Motor neuron (in vitro differentiated cells): ENCODE measurements around the gene UBTD1. TPM values are rescaled to one million over a fixed set of nuclear protein-coding genes. Genes with fewer than 3 reads are reported as not detected.

Experiments used
- ATAC-seq, 8 experiments: fragments of 200-7000 bp; cut with Tn5 transposase; replicated peaks in 6 of 8; 2 replicates each; pipeline ENCODE4 v1.8.0; 2021; ENCODE audit warnings: mild to moderate bottlenecking in 8 of 8, moderate library complexity in 8 of 8
- H3K27ac ChIP-seq, 2 donors: fragments of 250-450 bp; sonication (Bioruptor Pico); 2 replicates each; pipeline ENCODE4 v1.9.0; 2021; ENCODE audit warnings: antibody characterized with exemption in 2 of 2, mild to moderate bottlenecking in 2 of 2, moderate library complexity in 1 of 2
- H3K4me1 ChIP-seq, 2 donors: fragments of 250-450 bp; sonication (Bioruptor Pico); replicated peaks in 1 of 2; 2 replicates each; pipeline ENCODE4 v1.6.1; 2021; ENCODE audit warnings: antibody characterized with exemption in 2 of 2, mild to moderate bottlenecking in 2 of 2, moderate library complexity in 1 of 2
- H3K4me3 ChIP-seq, 5 donors: fragments of 250-450 bp; sonication (Bioruptor Pico); 2 replicates each; pipeline ENCODE4 v1.9.0; 2021; ENCODE audit warnings: antibody characterized with exemption in 5 of 5, mild to moderate bottlenecking in 5 of 5, moderate library complexity in 4 of 5
- WGBS, 10 experiments: fragments of 450-650 bp; shearing (Covaris generic); methylation state at CpG; one replicate each; pipeline ENCODE4 v1.0.0; 2022; 5-methylcytosine and 5-hydroxymethylcytosine counted together
- in situ Hi-C, 9 experiments: fragments of 400-800 bp; cut with MboI; loops; one replicate each; pipeline ENCODE4 v1.15.0; 2021; ENCODE audit warnings: low sequenced_read_pairs in 9 of 9, low pct_unique_long_range_greater_than_20kb in 2 of 9; ENCODE audit not compliant: unreplicated experiment in 9 of 9
- total RNA-seq, 8 experiments: library from RNA; unstranded; fragments of 300-600 nt; gene quantifications; 2 replicates each; pipeline versions ENCODE4 v1.2.3 to v1.2.4, GENCODE V29; 2022

The UBTD1 gene
- total RNA-seq, 8 experiments from 2014 or later = 2.9 to 16.7 (median 6.9) TPM

DNA sequence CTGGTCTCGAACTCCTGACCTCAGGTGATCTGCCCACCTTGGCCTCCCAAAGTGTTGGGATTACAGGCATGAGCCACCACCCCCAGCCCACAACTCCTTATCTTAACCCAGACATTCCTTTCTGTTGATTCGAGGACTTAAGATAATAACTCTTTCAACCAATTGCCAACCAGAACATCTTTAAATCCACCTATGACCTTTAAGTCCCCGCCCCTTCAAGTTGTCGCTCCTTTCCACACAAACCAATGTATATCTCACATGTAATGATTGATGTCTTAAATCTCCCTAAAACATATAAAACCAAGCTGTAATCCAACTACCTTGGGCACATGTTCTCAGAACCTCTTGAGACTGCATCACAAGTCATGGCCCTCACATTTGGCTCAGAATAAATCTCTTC, 66.1 kb downstream of the UBTD1 start:
- in situ Hi-C loops = loop anchor here in 1 of 9 experiments (25.0 kb wide), 1 partner anchor 102 kb away; no protein-coding TSS in a partner anchor
- H3K4me3 ChIP-seq = no peak overlapping the region
- no peak overlapping the region for H3K27ac ChIP-seq
- 57 to 100% (median 93%) methylated on average over 1 to 4 of the region's 4 CpGs; no CpG with 5 or more reads in 3 of the 10 experiments for WGBS, 10 experiments
- no peaks in the 10 kb centered on the region for H3K4me1 ChIP-seq
- ATAC-seq = no peak

- H3K27ac ChIP-seq = no peak overlapping the region
- H3K4me3 ChIP-seq = no peak overlapping the region
- no peak for ATAC-seq
- in situ Hi-C loops = loop anchor here in 1 of 9 experiments (25.0 kb wide), 1 partner anchor 104 kb away; no protein-coding TSS in a partner anchor
- 90 to 100% (median 100%) methylated on average over 2 of the region's 2 CpGs; no CpG with 5 or more reads in 4 of the 10 experiments for WGBS, 10 experiments
- no peaks in the 10 kb centered on the region for H3K4me1 ChIP-seq
These were observed 67.7 kb downstream of the UBTD1 start for GRCh38 chr10:97566336-97566996.

DNA sequence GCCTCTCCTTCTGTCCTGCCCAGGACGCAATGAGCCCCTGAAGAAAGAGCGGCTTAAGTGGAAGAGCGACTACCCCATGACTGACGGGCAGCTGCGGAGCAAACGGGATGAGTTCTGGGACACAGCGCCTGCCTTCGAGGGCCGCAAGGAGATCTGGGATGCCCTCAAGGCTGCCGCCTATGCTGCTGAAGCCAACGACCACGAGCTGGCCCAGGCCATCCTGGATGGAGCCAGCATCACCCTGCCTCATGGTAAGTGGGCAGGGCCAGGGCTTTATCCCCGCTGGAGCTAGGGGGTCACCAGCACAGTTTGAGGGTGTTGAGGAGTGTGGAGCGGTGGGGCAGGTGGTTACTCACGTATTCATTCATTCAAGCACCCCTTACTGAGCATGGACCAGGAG, 69.2 kb downstream of the UBTD1 start:
- Histone ChIP-seq H3K4me1 (no peaks in the 10 kb centered on the region), H3K27ac (no peak overlapping the region), H3K4me3 (no peak overlapping the region)
- 40 to 100% (median 95%) methylated on average over 1 to 10 of the region's 15 CpGs; no CpG with 5 or more reads in 4 of the 10 experiments for WGBS, 10 experiments
- no peak for ATAC-seq
- in situ Hi-C loops = loop anchor here in 1 of 9 experiments (25.0 kb wide), 1 partner anchor 106 kb away; no protein-coding TSS in a partner anchor

DNA sequence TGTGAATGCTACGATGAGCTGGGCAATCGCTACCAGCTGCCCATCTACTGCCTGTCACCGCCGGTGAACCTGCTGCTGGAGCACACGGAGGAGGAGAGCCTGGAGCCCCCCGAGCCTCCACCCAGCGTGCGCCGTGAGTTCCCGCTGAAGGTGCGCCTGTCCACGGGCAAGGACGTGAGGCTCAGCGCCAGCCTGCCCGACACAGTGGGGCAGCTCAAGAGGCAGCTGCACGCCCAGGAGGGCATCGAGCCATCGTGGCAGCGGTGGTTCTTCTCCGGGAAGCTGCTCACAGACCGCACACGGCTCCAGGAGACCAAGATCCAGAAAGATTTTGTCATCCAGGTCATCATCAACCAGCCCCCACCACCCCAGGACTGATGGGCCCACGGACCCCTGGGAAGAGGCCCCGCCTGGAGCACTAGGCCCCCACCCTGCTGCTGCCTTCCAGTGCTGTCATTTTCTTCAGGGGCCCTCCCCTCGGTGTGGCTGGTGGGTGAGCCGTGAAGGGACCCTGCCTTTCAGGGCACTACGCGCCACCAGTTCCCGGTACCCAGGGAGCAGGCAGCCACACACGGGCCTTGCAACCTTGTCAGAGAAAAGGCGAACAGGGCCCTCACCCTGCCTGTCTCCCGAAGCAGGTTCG, 71.5 kb downstream of the UBTD1 start:
- no peaks in the 10 kb centered on the region for H3K4me1 ChIP-seq
- in situ Hi-C loops = loop anchor here in 1 of 9 experiments (25.0 kb wide), 1 partner anchor 108 kb away; no protein-coding TSS in a partner anchor
- H3K27ac ChIP-seq = no peak overlapping the region
- no peak overlapping the region for H3K4me3 ChIP-seq
- ATAC-seq = no peak
- WGBS, 10 experiments = 93 to 100% (median 96%) methylated on average over 2 to 6 of the region's 33 CpGs; no CpG with 5 or more reads in 7 of the 10 experiments

DNA sequence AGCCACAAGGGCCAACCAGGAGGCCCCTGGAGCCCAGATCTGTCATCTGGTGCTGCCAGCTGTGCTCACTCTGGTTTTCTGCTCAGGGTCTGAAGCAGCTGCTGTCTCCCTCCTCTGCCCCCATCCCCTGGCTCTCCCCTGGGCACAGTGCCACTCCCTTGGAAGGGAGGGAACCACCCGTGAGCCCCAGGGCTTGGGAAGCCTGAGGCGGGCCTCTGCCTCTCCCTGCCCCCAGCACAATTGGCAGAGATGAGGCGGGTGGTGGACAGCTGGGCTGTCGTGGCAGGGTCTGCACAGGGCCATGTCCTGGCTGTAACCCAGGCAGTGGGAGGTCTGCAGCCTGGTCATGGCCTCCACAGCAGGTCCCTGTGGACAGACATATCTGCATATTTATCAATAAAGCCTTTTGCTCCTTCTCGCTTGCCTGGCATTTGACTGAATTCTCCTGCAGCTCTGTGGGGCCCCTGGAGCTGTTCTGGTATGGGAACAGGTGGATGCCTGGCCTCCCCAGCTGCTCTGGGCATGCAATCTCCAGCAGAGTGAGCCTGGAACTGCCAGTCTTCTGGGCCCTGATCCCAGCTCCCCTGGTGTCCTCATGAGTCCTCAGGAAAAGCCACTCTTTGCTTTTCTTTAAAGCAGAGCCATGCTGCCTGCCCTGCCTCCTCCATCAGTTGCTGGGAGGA, 72.2 kb downstream of the UBTD1 start:
- no peak overlapping the region for H3K4me3 ChIP-seq
- in situ Hi-C loops = loop anchor here in 1 of 9 experiments (25.0 kb wide), 1 partner anchor 109 kb away; no protein-coding TSS in a partner anchor
- H3K4me1 ChIP-seq = no peaks in the 10 kb centered on the region
- no peak overlapping the region for H3K27ac ChIP-seq
- ATAC-seq = peak in 2 of 8 experiments; percentile 13 to 34
- WGBS, 10 experiments = no CpG with 5 or more reads among the region's 5 CpGs

GRCh38 chr10:97571622-97572021, 72.9 kb downstream of the UBTD1 start:
- 63 to 100% (median 90%) methylated on average over 1 to 3 of the region's 3 CpGs; no CpG with 5 or more reads in 3 of the 10 experiments for WGBS, 10 experiments
- H3K27ac ChIP-seq = no peak overlapping the region
- in situ Hi-C loops = loop anchor here in 1 of 9 experiments (25.0 kb wide), 1 partner anchor 109 kb away; no protein-coding TSS in a partner anchor
- ATAC-seq = no peak
- H3K4me1 ChIP-seq = no peaks in the 10 kb centered on the region
- H3K4me3 ChIP-seq = no peak overlapping the region

GRCh38 chr10:97572214-97572989, 73.7 kb downstream of the UBTD1 start, which contains the start of gene ANKRD2:
TSS of gene ANKRD2 (plus strand) at chr10:97572779. CDS start at chr10:97572789, 10 bp downstream.
- peak; percentile 62 to 94 (median 81) for ATAC-seq
- no peak within 1 kb of the TSS for H3K4me3 ChIP-seq
- WGBS, 10 experiments = 47 to 100% (median 80%) methylated on average over 1 to 6 of the region's 16 CpGs; no CpG with 5 or more reads in 5 of the 10 experiments
- no peak within 1 kb of the TSS for H3K27ac ChIP-seq
- in situ Hi-C loops = loop anchor here in 1 of 9 experiments (25.0 kb wide), 1 partner anchor 110 kb away; no protein-coding TSS in a partner anchor
- H3K4me1 ChIP-seq = no peaks in the 10 kb centered on the region

GRCh38 chr10:97573021-97573420, 74.3 kb downstream of the UBTD1 start:
- in situ Hi-C loops = loop anchor here in 1 of 9 experiments (25.0 kb wide), 1 partner anchor 111 kb away; no protein-coding TSS in a partner anchor
- WGBS, 10 experiments = 100% methylated on average over 1 to 2 of the region's 2 CpGs; no CpG with 5 or more reads in 8 of the 10 experiments
- no peak overlapping the region for H3K27ac ChIP-seq
- H3K4me1 ChIP-seq = no peaks in the 10 kb centered on the region
- ATAC-seq = no peak
- H3K4me3 ChIP-seq = no peak overlapping the region

GRCh38 chr10:97573672-97574071, 74.9 kb downstream of the UBTD1 start:
- in situ Hi-C loops = loop anchor here in 1 of 9 experiments (25.0 kb wide), 1 partner anchor 111 kb away; no protein-coding TSS in a partner anchor
- no peak for ATAC-seq
- 0 to 100% (median 0%) methylated on average over 1 of the region's 2 CpGs; no CpG with 5 or more reads in 5 of the 10 experiments for WGBS, 10 experiments
- Histone ChIP-seq H3K4me1 (no peaks in the 10 kb centered on the region), H3K4me3 (no peak overlapping the region), H3K27ac (no peak overlapping the region)

GRCh38 chr10:97574374-97575126, 75.8 kb downstream of the UBTD1 start:
- no peak overlapping the region for H3K4me3 ChIP-seq
- peak in 4 of 8 experiments; percentile 41 to 86 (median 76) for ATAC-seq
- no peak overlapping the region for H3K27ac ChIP-seq
- 53 to 100% (median 71%) methylated on average over 2 to 3 of the region's 4 CpGs; no CpG with 5 or more reads in 5 of the 10 experiments for WGBS, 10 experiments
- in situ Hi-C loops = loop anchor here in 1 of 9 experiments (25.0 kb wide), 1 partner anchor 112 kb away; no protein-coding TSS in a partner anchor
- H3K4me1 ChIP-seq = no peaks in the 10 kb centered on the region

DNA sequence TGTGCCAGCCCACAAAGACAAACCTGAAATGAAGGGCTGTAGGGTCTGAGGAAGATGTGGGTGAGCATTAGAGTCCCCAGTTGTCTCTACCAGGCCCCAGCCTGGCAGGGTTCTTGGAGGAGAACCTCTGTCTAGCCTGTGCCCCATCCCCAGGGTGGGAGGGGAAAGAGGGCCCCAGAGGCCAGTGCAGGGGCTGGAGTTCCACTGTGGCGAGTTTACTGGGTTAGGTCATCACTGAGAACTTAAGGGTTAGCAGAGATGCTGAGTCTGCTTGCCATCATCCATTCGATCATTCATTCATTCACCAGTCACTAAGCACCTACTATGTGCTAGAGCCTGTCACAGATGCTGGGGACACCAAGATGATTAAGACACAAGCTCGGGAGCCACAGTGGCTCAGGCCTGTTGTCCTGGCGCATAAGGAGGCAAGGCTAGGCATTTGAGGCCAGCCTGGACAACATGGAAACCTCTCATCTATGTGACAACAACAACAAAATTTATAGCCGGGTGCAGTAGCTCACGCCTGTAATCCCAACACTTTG, 76.5 kb downstream of the UBTD1 start:
- peak in 3 of 8 experiments; percentile 43 to 50 (median 44) for ATAC-seq
- no peak overlapping the region for H3K4me3 ChIP-seq
- in situ Hi-C loops = no loop called here
- H3K27ac ChIP-seq = no peak overlapping the region
- H3K4me1 ChIP-seq = no peaks in the 10 kb centered on the region
- WGBS, 10 experiments = 60 to 100% (median 80%) methylated on average over 1 to 4 of the region's 6 CpGs; no CpG with 5 or more reads in 3 of the 10 experiments
